ENCODE results near the gene RABIF. TPM values are rescaled to one million over a fixed set of nuclear protein-coding genes. Genes with fewer than 3 reads are reported as not detected.

RABIF gene
- total and polyA plus RNA-seq, 10 of the 15 experiments (the other 5 are each of a cell fraction or from before 2014, with no cell fraction given), result 4.7 to 18.2 (median 8.8) TPM

- POLR2A ChIA-PET, result no interaction called here
- no peaks in the 10 kb centered on the region for H3K79me2 ChIP-seq (ENCODE audit: control insufficient read depth, insufficient read depth, low read length)
- no peak overlapping the region for H2AFZ ChIP-seq (ENCODE audit: control insufficient read depth, low read depth, low read length)
- no peak overlapping the region for H3K27ac ChIP-seq (ENCODE audit: control insufficient read depth, insufficient read depth)
- no peaks in the 10 kb centered on the region for H3K9me3 ChIP-seq (replicated peaks; ENCODE audit: control insufficient read depth, insufficient read depth, low read length)
- H4K20me1 ChIP-seq (ENCODE audit: control insufficient read depth, insufficient read depth), result no peaks in the 10 kb centered on the region
- intact Hi-C loops (cut with micrococcal nuclease; ENCODE audit: unreplicated experiment), result no loop called here
- H3K4me3 ChIP-seq, result no peak overlapping the region
- RAD21 ChIA-PET (ENCODE audit: unreplicated experiment), result no interaction called here
- in situ Hi-C loops (cut with MboI), result no loop called here
- no peaks in the 10 kb centered on the region for H3K27me3 ChIP-seq (replicated peaks in 1 of 2; ENCODE audit: control insufficient read depth in 2 of 2, insufficient read depth in 2 of 2, low read length in 1 of 2)
- BruUV-seq (replicated peaks), result no TSS peak
- FAIRE-seq, result no peak
- ATAC-seq, result no peak
- H3K9ac ChIP-seq (ENCODE audit: control insufficient read depth, insufficient read depth, low read length), result no peak overlapping the region
- SMC1A ChIA-PET (ENCODE audit: uncharacterized antibody, unreplicated experiment), result no interaction called here
- H3K36me3 ChIP-seq (ENCODE audit: control insufficient read depth in 2 of 2, insufficient read depth in 2 of 2, low read length in 1 of 2), result no peaks in the 10 kb centered on the region
- CTCF ChIA-PET, result interaction anchor here (0.6 kb wide), 1 partner anchor 1083 kb away, joined by 3 read pairs; no protein-coding TSS in a partner anchor
- DNase-seq (ENCODE audit: low read depth, low spot score), result no peak
- no peak overlapping the region for H3K4me2 ChIP-seq (ENCODE audit: control insufficient read depth, insufficient read depth)
- no peaks in the 10 kb centered on the region for H3K4me1 ChIP-seq (ENCODE audit: control insufficient read depth, insufficient read depth, low read length)
- 83% methylated on average over 2 of the region's 2 CpGs for WGBS (ENCODE audit: insufficient coverage, insufficient replicate concordance, low lambda C conversion rate, missing lambda C conversion rate)
- TF ChIP-seq NFIC (IDR thresholded peaks at IDR 0.05; ENCODE audit: low read depth, low read length) (no peak), RELB (IDR thresholded peaks at IDR 0.05; ENCODE audit: low read depth) (no peak), SREBF2 (IDR thresholded peaks at IDR 0.05; ENCODE audit: low read length) (no peak), ZZZ3 (IDR thresholded peaks at IDR 0.05; ENCODE audit: control insufficient read depth, insufficient read length, low read depth) (no peak), NR2F1 (conservative IDR thresholded peaks at IDR 0.05) (no peak), ZNF217 (IDR thresholded peaks at IDR 0.05) (no peak), MXI1 (IDR thresholded peaks at IDR 0.05; ENCODE audit: low read depth, low read length) (no peak), CBX5 (IDR thresholded peaks at IDR 0.05; ENCODE audit: low read depth) (no peak), E2F4 (IDR thresholded peaks at IDR 0.05; ENCODE audit: low read depth, low read length) (no peak), ZNF207 (IDR thresholded peaks at IDR 0.05; ENCODE audit: borderline replicate concordance) (no peak), BCL3 (IDR thresholded peaks at IDR 0.05; ENCODE audit: borderline replicate concordance, insufficient read depth, low read depth, low read length, poor library complexity, severe bottlenecking) (no peak), CREM (IDR thresholded peaks at IDR 0.05; ENCODE audit: low read depth) (no peak), ESRRA (IDR thresholded peaks at IDR 0.05; ENCODE audit: low read length) (no peak), KAT2A (conservative IDR thresholded peaks at IDR 0.05; ENCODE audit: control insufficient read depth, low read depth, low read length) (no peak), GATAD2B (conservative IDR thresholded peaks at IDR 0.05; ENCODE audit: low read depth) (no peak), E2F8 (IDR thresholded peaks at IDR 0.05; ENCODE audit: low read depth, partially characterized antibody) (no peak), MLLT1 (IDR thresholded peaks at IDR 0.05) (no peak), TBL1XR1 (IDR thresholded peaks at IDR 0.05; ENCODE audit: low read depth, low read length) (no peak)
Measured at GRCh38 chr1:202932476-202932875, 43.5 kb upstream of the RABIF start.

Measured in GM12878 (cell line).